ENCODE results near the gene FOXP1.

DNA sequence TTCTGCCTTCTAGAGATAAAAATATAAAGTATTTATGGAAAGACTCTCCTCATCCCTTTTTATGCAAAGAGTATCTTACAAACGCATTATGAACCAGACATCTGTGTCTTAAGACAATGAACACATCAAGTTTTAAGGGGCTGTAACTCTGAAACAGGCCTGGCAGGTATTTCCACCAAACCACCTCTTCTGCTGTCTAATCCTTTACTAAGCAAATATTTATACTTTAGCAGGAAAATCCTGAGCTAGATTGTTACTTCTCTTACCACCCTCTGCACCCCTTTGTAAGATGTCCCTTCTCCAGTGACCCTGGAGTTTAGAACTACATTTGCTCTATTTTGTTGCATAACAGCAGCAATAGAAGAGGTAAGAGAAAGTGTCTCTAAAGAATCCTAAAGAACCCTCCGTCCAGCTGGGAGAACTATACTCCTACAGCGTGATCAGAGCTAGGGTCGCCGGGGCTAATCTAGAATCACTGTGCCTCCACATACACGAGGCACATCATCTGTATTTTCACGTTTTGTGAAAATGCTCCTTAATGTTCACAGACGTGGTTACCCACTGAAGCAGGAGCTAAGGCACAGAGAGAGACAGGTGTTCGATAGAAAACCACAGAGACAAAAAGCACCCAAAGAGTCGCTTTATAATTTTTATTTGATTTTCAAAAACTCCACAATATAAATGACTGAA is 129.6 kb downstream of the FOXP1 start:
- TF ChIP-seq POLR2A (IDR thresholded peaks at IDR 0.05) (no peak), CTCF (IDR thresholded peaks at IDR 0.05) (no peak)

Measured in breast epithelium (tissue), 3 donors.